Adrenal gland (tissue), 12 donors: ENCODE measurements around the gene SP140L. TPM values are rescaled to one million over a fixed set of nuclear protein-coding genes. Genes with fewer than 3 reads are reported as not detected.
A peak's percentile ranks its signal among the peaks of the same experiment; 100 is the strongest.

Experiments used
- DNase-seq, 7 donors: peaks; one replicate each; pipeline ENCODE4 v3.0.0-alpha.2; 2019 to 2020
- H3K27ac ChIP-seq, 5 donors: fragments of 200-600 bp; sonication (generic) in 4 of 5; 1 replicate in 3 of 5; 2 replicates in 2 of 5; pipeline versions ENCODE4 v1.5.1 to v1.8.0; 2016 to 2020; ENCODE audit warnings: mild to moderate bottlenecking in 1 of 5
- H3K27me3 ChIP-seq: fragments of 200-600 bp; 2 replicates; pipeline ENCODE4 v1.8.0; 2021
- H3K36me3 ChIP-seq, 2 donors: fragments of 200-600 bp; replicated peaks in 1 of 2; 1 replicate in 1 of 2; 2 replicates in 1 of 2; pipeline versions ENCODE4 v1.5.1 to v1.8.0; 2018 to 2022
- H3K4me1 ChIP-seq, 2 donors: fragments of 200-600 bp; replicated peaks in 1 of 2; 1 replicate in 1 of 2; 2 replicates in 1 of 2; pipeline versions ENCODE4 v1.5.1 to v1.8.0; 2018 to 2021
- H3K4me3 ChIP-seq, 4 donors: fragments of 200-600 bp; sonication (generic) in 3 of 4; one replicate each; pipeline ENCODE4 v1.5.1; 2016 to 2018
- H3K9me3 ChIP-seq, 3 donors: fragments of 200-600 bp; sonication (generic) in 1 of 3; replicated peaks in 1 of 3; 1 replicate in 2 of 3; 2 replicates in 1 of 3; pipeline versions ENCODE4 v1.5.1 to v1.8.0; 2016 to 2021
- CTCF ChIP-seq, 6 experiments: fragments of 450-650 bp in 4 of 6; fragments of 200-600 bp in 2 of 6; sonication (generic) in 1 of 6; IDR thresholded peaks; 1 replicate in 5 of 6; 2 replicates in 1 of 6; pipeline versions ENCODE4 v1.5.1 to v1.8.0; 2016 to 2021; ENCODE audit warnings: antibody characterized with exemption in 6 of 6, mild to moderate bottlenecking in 2 of 6, moderate library complexity in 1 of 6
- POLR2A ChIP-seq, 2 donors: fragments of 450-650 bp; IDR thresholded peaks; one replicate each; pipeline ENCODE4 v1.6.1; 2017; ENCODE audit warnings: antibody characterized with exemption in 2 of 2, mild to moderate bottlenecking in 2 of 2, moderate library complexity in 1 of 2
- WGBS, 4 donors: extraction: QIAGEN DNeasy Blood & Tissue Kit in 2 of 4; methylation state at CpG; one replicate each; pipeline versions ENCODE4 v1.1.5 to v1.1.7; 2013 to 2017; 5-methylcytosine and 5-hydroxymethylcytosine counted together
- intact Hi-C, 2 donors: fragments of 100-400 bp; cut with DNase I; formaldehyde crosslinking; loops; one replicate each; pipeline versions ENCODE4 v1.14.1 to v1.15.0; 2022 to 2023
- polyA plus RNA-seq, 3 donors: library from polyadenylated mRNA; stranded (reverse); fragments of 200-250 nt in 2 of 3; fragments of 350-450 nt in 1 of 3; fragmentation: Illumina TruSeq in 1 of 3; extraction: RNeasy Lipid Tissue Mini Kit (QIAGEN cat#74804) in 1 of 3; gene quantifications; one replicate each; pipeline ENCODE4 v1.2.3, GENCODE V29; 2013 to 2014
- total RNA-seq, 9 donors: library from RNA; depleted of rRNA in 4 of 9; stranded (reverse); fragments of >200 nt in 4 of 9; fragments of 120-200 nt in 1 of 9; fragmentation: NEBNext Ultra II Directional in 1 of 9; extraction: Animal tissue kit (Norgen Biotek cat#: 25700) in 1 of 9; gene quantifications; one replicate each; pipeline versions ENCODE4 v1.1.0 to v1.2.4, GENCODE V29; 2013 to 2023
- donor health status: healthy with polysubstance abuse.
- donor health status: Bipolar disorder and iron deficiency.
- donor health status: DM: yes; HTN: yes; CAD: no.
- donor health status: DM: no; HTN: no; CAD: no.
- donor health status: DM: no; HTN: no; CAD: no.
- donor health status: DM: yes; HTN: yes; CAD: no.

The SP140L gene
- total and polyA plus RNA-seq, 12 donors: 6.5 to 30.8 (median 21.3) TPM

- Histone ChIP-seq H3K27ac (no peak overlapping the region), H3K4me1 (peaks cover 10 to 25% of the 10 kb centered on the region in 2 donors), H3K27me3 (no peaks in the 10 kb centered on the region), H3K36me3 (no peaks in the 10 kb centered on the region), H3K4me3 (no peak overlapping the region), H3K9me3 (no peaks in the 10 kb centered on the region)
- intact Hi-C loops: no loop called here
- DNase-seq: no peak
- no peak for TF ChIP-seq CTCF (IDR thresholded peaks at IDR 0.05)
- TF ChIP-seq POLR2A (IDR thresholded peaks at IDR 0.05): no peak
- 92 to 94% (median 94%) methylated on average over 7 to 9 of the region's 9 CpGs for WGBS, 4 donors
Observed at GRCh38 chr2:230325316-230326243, 1.4 kb upstream of the SP140L start.

GRCh38 chr2:230327418-230328154 lies 593 bp downstream of the SP140L start:
- intact Hi-C loops: no loop called here
- Histone ChIP-seq H3K36me3 (no peaks in the 10 kb centered on the region), H3K27ac (peak overlapping the region; percentile 51 to 92 (median 77)), H3K9me3 (no peaks in the 10 kb centered on the region), H3K4me3 (peak overlapping the region in 2 of 4 donors; percentile 33 to 75), H3K4me1 (peaks cover 10 to 33% of the 10 kb centered on the region in 2 donors), H3K27me3 (no peaks in the 10 kb centered on the region)
- TF ChIP-seq POLR2A (IDR thresholded peaks at IDR 0.05): no peak
- TF ChIP-seq CTCF (IDR thresholded peaks at IDR 0.05): no peak
- peak in 1 of 7 donors; percentile 21 for DNase-seq
- WGBS, 4 donors: 59 to 68% (median 60%) methylated on average over 5 of the region's 5 CpGs

GRCh38 chr2:230328155-230328458 lies 1.1 kb downstream of the SP140L start:
- Histone ChIP-seq H3K27me3 (no peaks in the 10 kb centered on the region), H3K27ac (no peak overlapping the region), H3K36me3 (no peaks in the 10 kb centered on the region), H3K4me1 (peaks cover 10 to 33% of the 10 kb centered on the region in 2 donors), H3K9me3 (no peaks in the 10 kb centered on the region), H3K4me3 (peak overlapping the region in 1 of 4 donors; percentile 75)
- TF ChIP-seq CTCF (IDR thresholded peaks at IDR 0.05): no peak
- no peak for TF ChIP-seq POLR2A (IDR thresholded peaks at IDR 0.05)
- no peak for DNase-seq
- 93 to 96% (median 94%) methylated on average over 8 of the region's 8 CpGs for WGBS, 4 donors
- intact Hi-C loops: no loop called here

GRCh38 chr2:230329946-230330605 lies 3.1 kb downstream of the SP140L start:
- Histone ChIP-seq H3K27me3 (no peaks in the 10 kb centered on the region), H3K27ac (peak overlapping the region in 1 of 5 donors; percentile 21), H3K4me3 (no peak overlapping the region), H3K9me3 (no peaks in the 10 kb centered on the region), H3K36me3 (no peaks in the 10 kb centered on the region), H3K4me1 (peaks cover 10 to 34% of the 10 kb centered on the region in 2 donors)
- intact Hi-C loops: no loop called here
- DNase-seq: peak in 1 of 7 donors; percentile 18
- TF ChIP-seq POLR2A (IDR thresholded peaks at IDR 0.05) (no peak), CTCF (IDR thresholded peaks at IDR 0.05) (no peak)
- WGBS, 4 donors: 65 to 79% (median 76%) methylated on average over 7 of the region's 7 CpGs
